GM21737 (cell line): Measurements from ENCODE around the gene AP1M2.
"Not testable (repeated sequence)": the region's sequence is repeated elsewhere in the genome, so short reads cannot be mapped to it uniquely, and the experiment has no call there.

Source experiments
- ATAC-seq: cut with Tn5 transposase; IDR thresholded peaks from one replicate; pipeline ENCODE4 v1.9.1; 2021; ENCODE audit warnings: mild to moderate bottlenecking, moderate library complexity; ENCODE audit not compliant: unreplicated experiment

AP1M2 gene

DNA sequence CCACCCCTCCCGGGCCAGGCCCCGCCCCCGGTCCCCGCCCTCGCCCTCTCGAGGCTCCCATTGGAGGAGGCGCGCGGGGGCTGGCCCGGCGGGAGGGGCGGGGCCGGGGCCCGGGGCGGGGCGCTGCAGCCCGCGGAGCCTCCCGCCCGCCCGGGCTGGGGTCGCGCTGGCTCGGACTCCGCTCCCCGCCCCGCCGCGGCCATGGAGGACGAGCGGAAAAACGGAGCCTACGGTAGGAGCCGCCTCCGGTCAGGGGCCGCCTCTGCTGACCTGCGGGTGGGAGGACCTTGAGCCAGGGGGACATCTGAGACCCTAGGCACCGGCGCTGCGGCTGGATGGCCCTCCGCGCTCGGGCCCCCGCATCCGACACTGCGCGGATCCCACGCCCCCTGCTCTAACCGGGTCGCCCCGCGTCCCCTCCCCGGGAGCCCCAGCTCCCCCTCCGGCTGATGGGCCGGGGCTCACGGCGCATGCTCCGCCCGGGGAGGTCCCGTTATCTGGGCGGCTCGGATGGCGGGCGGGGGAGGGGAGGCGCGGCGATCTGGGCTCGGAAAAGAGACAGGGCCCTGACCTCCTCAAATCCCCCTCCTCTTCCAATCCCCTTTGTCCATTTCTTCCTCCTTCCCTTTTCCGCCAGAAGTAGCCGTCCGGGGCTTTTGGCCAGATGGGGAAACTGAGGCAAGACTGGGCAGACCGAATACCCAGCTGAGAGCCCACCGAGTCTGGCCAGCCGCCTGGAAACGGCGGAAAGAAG, 15.4 kb upstream of the AP1M2 start:
- peak; percentile 54 for ATAC-seq

GRCh38 chr19:10601999-10602329, 14.9 kb upstream of the AP1M2 start:
- ATAC-seq, result no peak

- ATAC-seq, result no peak
Measured at GRCh38 chr19:10600149-10600548, 13.0 kb upstream of the AP1M2 start.

DNA sequence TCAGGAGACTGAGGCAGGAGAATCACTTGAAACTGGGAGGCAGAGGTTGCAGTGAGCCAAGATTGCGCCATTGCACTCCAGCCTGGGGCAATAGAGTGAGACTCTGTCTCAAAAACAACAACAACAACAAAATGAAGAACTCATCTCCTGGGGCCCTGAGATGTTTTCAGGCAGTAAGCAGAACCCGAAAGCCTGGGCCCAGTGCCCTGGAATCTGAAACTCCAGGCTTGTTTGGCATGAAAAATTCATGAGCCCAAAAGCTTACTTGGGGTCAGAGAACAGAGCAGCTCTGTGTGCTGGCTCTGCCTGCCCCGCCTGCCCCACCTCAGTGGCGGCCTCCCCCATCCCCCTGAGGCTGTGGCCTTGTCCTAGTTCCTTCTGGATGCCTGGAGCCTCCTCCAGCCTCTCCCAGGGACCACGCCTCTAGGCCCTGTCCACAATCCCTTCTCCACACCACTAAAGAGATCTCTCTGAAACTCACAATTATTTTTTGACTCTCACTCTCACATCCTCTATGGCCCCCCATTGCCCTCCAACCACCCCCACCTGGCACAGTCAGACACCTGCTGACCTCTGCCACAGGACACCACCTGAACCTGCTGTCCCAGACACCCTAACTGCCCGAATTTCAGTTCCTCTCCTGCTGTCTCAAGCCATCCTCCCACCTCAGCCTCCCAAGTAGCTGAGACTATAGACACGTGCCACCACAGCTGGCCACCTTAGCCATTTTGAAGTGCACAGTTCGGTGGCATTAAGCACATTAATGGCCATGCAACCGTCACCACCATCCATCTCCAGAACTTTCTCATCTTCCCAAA, 6.9 kb upstream of the AP1M2 start:
- no peak for ATAC-seq

DNA sequence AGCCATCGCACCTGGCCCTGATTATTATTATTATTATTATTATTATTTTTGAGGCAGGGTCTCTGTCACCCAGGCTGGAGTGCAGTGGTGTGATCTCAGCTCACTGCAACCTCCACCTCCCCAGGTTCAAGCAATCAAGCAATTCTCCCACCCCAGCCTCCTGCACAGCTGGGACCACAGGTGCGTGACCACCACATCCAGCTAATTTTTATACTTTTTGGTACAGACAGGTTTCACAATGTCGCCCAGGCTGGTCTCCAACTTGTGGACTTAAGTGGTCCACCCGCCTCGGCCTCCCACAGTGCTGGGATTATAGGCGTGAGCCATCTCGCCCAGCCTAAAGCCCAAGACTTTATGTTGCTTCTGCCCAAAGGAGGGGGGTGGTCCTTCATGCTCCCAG, 6.0 kb upstream of the AP1M2 start:
- ATAC-seq, result no peak

- ATAC-seq, result no peak
Measured at GRCh38 chr19:10587839-10588150, 683 bp upstream of the AP1M2 start.

DNA sequence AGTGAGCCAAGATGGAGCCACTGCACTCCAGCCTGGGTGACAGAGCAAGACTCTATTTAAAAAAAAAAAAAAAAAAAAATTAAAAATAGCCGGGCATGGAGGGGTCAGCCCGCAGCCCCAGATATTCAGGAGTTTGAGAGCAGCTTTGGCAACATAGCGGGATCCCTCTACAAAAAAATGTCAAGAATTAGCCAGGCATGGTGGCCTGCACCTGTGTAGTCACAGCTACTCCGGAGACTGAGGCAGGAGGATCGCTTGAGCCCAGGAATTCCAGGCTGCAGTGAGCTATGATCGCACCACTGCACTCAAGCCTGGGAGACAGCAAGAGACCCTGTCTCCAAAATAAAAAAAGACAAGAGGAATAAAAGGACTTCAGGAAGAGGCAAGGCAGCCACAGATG, 716 bp downstream of the AP1M2 start:
- no peak for ATAC-seq

DNA sequence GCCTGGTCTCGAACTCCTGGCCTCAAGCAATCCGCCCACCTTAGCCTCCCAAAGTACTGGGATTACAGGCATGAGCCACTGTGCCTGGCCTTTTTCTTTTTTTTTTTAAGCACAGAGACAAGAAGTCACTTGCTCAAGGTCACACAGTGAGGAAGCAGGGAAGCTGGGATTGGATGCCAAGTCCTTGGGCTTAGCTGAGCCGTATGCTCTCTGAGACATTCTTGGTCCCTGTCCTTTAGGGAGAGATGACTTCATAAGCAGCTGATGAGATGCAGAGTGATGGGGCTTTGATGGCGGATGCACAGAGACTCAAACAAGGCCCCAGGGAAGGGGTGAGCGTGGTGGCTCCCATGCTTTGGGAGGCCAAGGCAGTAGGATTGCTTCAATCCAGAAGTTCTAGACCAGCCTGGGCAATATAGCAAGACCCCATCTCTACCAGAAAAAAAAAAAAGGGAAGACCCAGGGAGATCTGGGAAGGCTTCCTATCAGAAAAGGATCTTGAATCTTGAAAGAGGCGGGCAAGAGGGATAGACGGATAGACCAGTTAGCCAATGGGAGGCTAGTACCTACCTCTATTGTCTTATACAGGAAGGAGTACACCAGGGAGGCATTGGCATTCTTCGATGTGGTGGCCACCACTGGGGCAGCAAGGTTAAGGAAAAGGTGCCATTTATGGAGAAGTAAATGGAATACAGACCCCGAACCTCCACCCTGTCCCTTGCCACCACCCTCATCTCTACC, 3.9 kb downstream of the AP1M2 start:
- ATAC-seq, result no peak

- ATAC-seq, result no peak
Measured at GRCh38 chr19:10582091-10582490, 5.0 kb downstream of the AP1M2 start.

DNA sequence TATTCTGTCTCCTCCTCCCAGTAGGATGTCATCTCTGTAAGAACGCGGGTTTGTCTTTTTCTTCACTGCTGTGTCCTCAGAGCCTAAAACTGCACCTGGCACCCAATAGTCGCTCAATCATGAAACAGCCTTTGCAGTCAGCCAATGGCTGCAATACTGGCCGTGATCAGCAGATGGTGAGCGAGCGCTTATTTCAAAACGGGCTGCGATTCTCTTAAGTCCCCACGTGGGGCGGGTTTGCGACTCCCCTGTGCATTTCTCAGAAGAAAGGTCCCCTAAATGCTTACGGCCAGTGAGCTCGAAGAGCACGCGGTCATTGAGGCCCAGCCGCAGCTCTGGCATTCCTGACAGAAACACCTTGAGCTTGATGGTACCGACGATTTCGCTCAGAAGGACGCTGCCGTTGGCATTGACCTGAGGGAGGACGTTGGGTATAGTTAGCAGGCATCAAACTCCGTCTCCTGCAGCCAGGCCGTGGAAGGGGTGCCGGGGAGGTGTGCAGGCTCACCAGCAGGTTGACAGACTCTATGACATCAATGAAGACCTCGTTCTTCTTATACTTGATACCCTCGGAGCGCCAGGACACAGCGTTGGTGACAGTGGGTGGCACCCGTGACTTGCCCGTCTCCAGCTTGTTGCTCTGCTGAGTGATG, 6.0 kb downstream of the AP1M2 start:
- ATAC-seq, result no peak

GRCh38 chr19:10577951-10578350, 9.2 kb downstream of the AP1M2 start:
- no peak for ATAC-seq

DNA sequence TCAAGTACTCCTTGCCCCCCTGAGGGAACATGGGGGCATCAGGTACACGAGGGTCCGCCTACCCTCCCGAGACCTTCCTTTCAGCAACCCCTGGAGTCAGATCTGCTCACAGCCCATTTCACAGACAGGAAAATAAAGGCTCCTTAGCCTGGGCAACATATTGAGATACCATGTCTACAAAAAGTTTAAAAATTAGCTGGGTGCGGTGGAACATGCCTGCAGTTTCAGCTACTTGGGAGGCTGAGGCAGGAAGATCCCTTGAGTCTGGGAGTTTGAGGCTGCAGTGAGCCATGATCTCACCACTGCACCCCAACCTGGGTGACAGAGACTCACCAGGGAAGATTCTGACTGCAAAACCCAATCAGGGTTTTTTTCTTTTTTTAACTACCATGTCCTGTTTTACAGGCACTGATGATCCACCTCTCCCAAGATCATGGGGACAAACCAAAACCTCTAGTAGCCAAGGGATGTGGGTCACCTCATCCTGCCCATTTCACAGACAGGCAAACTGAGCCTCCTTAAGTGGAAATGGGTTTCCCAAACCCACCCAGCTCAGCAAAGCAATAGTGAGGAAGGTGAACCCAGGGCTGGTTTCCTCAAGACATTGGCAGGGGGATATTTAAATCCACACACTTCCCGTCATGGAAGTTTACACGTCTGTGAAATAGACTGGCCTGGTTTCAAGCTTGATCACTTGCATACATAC, 11.9 kb downstream of the AP1M2 start:
- no peak for ATAC-seq

GRCh38 chr19:10574462-10574861, 12.7 kb downstream of the AP1M2 start:
- ATAC-seq, result no peak

DNA sequence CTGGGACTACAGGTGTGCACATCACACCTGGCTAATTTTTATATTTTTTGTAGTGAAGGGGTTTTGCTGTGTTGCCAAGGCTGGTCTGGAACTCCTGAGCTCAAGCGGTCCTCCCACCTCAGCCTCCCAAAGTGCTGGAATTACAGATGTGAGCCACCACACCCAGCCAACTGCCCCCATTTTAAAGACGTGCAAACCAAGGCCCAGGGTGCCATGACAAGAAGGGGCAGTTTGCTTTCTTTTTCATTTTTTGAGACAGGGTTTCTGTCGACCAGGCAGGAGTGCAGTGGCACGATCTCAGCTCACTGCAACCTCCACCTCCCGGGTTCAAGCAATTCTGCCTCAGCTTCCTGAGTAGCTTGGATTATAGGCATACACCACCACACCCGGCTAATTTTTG, 13.3 kb downstream of the AP1M2 start:
- not testable (repeated sequence) for ATAC-seq

GRCh38 chr19:10568826-10569651, 18.1 kb downstream of the AP1M2 start, which contains the start of gene CDKN2D:
CDKN2D (minus strand) TSS chr19:10568979; CDS start chr19:10568653, 326 bp downstream.
- ATAC-seq, result peak; percentile 56

DNA sequence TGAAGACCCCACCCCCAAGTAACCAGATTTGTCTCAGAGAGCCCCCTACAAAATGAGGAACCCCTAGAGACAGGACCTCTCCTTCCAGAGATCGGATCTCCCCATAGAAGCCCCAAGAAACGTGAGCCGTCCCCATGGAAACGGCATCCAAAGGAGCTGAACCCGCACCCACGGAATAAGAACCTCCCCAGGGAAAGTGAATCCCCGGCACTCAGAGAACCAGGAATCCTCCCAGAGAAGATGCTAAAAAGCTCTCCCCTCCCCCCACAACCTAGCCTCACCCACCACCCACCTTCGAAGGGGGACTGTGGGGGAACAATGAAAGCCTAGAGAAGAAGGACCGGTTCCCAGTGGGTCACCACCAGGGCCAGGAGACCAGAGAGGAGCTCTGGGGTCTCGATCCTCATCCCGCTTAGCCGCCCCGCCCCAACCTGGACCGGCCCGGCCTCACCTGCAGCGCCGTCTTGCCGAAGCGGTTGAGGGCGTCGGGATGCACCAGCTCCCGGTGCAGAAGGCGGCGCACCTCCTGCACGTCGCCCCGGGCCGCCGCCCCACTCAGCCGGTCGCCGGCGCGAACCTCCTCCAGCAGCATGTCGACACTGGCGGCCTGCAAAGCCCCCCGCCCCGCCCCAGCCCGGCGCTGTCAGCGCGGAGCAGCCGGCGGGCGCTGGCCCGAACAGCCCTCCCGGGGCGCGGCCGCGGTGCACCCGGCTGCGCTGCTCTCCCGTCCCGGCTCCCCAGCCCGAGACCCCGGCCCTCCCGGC, 18.9 kb downstream of the AP1M2 start:
- ATAC-seq, result no peak

GRCh38 chr19:10567656-10568055, 19.5 kb downstream of the AP1M2 start:
- no peak for ATAC-seq

- ATAC-seq, result no peak
Measured at GRCh38 chr19:10566658-10567410, 20.3 kb downstream of the AP1M2 start.

DNA sequence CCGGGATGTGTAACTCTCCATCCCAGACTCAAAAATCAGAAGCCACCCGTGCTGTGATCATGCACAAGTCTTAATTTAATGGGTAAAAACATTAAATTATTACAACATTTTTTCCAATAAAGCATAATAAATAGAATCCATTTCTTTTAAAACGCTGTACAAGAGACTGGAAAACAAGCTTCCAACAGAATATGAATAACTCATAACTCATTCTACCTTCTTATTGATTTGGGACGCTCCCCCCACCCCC, 20.8 kb downstream of the AP1M2 start:
- no peak for ATAC-seq
